ENCODE measurements around the gene TMEM109. TPM values are rescaled to one million over a fixed set of nuclear protein-coding genes. Genes with fewer than 3 reads are reported as not detected.

TMEM109 gene
- total RNA-seq, 1 donor from 2014 or later, result 46.7 TPM

DNA sequence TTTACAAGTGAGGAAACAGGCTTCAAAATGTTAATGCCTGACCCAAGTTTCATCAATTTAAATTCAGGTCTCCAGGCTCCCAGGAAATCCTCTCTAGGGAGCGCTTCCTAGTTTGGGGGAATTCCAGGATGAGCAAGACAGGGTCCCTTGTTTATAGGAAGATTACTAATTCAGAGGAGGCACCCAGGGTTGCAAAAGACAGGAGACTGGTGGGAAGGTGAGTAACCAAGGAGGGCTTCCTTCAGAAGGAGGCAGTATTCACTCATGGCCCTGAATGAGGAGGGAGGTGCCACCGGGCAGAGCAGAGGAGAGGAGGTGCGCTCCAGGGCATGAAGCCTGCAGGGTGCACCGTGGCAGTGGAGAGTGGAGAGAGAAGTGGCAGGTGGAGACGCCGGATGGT is 11.9 kb downstream of the TMEM109 start:
- DNase-seq, result no peak

DNA sequence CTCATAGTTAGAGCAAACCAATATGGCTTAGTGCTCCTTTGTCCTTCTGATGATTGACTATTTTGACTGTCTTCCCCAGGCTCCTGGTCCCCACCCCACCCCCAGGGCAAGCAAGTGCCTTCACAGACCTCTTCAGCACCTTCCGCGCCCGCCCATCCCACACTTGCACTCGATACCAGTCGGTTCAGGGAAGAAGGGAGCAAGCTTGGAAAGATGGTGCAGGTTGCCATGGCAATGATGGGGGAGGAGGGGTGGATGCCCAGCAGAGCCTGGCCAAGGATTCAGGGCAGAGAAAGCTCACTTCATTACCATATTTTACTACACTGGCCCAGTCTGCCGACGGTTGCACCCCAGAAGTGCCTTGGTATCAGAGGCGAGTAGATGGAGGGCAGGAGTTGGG is 12.5 kb downstream of the TMEM109 start:
- DNase-seq, result no peak

DNA sequence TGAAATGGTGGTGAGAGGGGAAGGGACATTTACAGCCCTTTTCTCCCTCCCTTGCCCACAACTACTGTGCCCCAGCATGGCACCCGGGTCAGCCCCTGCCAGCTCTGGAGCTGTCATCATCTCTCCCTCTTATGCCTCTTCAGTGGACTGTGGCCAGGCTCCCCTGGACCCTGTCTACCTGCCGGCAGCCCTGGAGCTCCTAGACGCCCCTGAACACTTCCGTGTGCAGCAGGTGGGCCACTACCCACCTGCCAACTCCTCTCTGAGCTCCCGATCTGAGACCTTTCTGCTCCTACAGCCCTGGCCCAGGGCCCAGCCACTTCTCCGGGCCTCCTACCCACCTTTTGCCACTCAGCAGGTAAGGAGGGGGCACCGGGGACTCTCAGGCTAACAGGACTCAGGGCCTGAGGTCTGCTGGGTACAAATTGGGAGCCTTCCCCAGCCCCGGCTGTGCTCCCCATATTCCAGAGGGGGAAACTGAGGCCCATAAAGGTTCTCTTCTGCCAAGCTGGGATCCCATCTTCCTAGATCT is 13.2 kb downstream of the TMEM109 start:
- no peak for DNase-seq

DNA sequence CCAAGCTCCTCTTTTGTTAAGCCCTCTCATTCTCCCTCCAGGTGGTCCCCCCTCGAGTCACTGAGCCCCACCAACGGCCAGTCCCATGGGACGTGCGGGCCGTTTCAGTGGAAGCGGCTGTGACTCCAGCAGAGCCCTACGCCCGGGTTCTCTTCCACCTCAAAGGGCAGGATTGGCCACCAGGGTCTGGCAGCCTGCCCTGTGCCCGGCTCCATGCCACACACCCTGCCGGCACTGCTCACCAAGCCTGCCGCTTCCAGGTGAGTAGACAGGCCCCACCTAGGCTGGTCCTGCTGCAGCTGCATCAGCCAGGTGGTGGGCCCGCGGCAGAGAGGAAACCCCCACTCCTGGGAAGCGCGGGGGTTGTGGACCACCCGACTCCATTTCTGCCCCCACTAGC is 13.6 kb downstream of the TMEM109 start:
- no peak for DNase-seq

DNA sequence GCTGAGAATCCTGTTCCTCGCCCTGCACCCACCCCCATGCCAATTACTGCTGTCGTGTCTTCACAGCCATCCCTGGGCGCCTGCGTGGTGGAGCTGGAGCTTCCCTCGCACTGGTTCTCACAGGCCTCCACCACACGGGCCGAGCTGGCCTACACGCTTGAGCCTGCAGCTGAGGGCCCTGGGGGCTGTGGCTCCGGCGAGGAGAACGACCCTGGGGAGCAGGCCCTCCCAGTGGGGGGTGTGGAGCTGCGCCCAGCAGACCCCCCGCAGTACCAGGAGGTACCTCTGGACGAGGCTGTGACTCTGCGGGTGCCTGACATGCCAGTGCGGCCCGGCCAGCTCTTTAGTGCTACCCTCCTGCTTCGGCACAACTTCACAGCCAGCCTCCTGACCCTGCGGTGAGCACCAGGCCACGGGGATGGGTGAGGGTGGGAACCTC is 14.6 kb downstream of the TMEM109 start:
- DNase-seq, result no peak

DNA sequence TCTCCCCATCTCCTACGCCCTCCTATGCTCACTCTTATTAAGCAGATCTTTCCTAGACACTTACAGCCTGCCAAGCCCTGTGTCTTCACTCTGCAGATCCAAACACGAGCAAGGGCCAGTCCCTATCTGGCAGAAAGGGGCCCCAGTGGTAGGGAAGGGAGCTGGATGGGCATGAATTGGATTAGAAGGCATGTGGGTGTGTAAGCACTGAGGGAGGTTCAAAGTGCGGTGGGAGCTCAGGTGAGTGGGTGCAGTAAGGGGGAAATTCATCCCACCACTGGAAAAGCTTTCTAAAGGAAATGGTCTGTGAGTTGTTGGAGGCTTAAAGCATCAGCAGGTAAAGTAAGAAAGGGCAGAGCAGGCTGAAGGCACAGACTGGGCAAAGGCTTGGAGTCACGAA is 15.8 kb downstream of the TMEM109 start:
- no peak for DNase-seq

DNA sequence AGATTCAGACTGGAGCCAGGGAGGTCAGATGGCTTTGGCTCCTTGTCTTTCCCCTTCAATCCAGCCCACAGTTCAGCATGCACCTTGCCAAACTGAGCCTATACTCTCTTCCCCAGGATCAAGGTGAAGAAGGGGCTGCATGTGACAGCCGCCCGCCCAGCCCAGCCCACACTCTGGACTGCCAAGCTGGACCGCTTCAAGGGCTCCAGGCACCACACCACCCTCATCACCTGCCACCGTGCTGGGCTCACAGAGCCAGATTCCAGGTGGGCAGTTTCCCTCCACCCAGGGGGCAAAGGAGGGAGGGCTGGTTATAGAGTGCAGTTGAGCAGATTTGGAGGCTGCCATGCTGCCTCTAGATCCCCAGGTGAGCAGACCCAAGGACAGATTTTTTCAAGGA is 16.4 kb downstream of the TMEM109 start:
- no peak for DNase-seq

DNA sequence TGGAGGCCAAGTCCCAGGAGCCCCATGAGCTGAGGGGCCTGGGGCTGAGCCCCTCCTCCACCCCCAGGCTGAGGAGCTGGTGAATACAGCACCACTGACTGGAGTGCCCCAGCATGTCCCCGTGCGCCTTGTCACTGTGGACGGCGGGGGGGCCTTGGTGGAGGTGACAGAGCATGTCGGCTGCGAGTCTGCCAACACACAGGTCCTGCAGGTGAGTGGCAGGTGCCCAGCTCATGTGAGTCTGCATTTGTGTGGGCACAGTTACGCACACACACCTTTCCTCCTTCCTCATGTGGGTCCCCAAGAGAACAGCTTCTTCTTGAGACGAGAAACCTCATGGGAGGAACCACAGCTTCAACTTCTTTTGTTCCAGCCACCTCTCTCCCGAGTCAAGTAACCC is 18.0 kb downstream of the TMEM109 start:
- DNase-seq, result no peak

DNA sequence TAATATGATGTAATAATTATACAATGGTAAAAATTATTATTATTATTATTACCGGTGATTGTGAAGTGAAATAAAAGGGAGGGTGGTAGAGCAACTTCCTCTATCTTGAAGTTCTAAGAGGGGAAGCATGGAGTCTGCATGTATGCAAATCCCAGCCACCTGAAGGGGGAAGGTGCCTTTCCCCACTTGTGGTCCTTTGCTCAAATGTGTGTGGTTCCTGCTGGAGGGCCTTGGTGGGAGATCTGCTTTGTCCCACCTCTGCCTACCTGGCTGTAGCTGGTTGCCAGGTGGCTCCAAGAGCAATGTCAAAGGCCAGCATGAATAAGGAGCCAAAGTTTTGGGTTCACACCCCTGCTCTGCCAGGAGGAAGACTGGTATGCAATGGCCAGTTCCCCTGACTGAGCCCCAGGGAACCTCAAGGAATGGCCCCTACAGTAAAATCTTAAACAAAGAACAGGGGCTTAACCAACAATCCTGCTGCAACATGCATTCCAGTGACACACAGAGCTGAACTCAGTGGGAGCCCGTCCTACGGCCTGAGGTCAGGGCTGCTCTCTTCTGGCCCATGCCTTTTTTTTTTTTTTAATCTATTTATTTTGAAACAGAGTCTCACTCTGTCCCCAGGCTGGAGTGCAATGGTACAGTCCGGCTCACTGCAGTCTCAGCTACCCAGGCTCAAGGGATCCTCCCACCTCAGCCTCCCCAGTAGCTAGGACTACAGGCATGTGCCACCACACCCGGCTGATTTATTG is 18.8 kb downstream of the TMEM109 start:
- no peak for DNase-seq

DNA sequence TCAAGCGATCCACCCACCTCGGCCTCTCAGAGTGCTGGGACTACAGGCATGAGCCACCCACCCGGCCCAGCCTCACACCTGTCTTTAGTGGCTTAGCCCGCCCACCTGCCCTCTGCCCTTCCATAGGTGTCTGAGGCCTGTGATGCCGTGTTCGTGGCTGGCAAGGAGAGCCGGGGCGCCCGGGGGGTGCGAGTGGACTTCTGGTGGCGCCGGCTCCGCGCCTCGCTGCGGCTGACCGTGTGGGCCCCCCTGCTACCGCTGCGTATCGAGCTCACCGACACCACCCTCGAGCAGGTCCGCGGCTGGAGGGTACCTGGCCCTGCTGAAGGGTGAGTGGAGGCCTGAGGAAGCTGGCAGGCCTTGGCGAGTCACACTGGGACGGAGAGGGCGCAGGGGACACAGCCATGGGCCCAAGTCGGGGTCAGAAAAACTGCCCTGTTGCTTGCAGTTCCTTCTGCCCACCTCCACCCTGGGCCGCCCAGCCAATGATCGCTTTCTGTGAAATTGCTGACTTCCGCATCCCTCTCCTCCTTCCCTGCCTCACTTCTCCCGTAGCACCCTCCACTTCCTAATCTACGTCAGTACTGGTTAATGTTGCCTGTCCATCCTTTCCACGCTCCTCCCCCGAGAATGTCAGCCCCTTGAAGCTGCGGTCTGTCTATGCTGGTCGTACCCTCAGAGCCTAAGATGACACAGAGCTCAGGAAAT is 19.6 kb downstream of the TMEM109 start:
- DNase-seq, result no peak

DNA sequence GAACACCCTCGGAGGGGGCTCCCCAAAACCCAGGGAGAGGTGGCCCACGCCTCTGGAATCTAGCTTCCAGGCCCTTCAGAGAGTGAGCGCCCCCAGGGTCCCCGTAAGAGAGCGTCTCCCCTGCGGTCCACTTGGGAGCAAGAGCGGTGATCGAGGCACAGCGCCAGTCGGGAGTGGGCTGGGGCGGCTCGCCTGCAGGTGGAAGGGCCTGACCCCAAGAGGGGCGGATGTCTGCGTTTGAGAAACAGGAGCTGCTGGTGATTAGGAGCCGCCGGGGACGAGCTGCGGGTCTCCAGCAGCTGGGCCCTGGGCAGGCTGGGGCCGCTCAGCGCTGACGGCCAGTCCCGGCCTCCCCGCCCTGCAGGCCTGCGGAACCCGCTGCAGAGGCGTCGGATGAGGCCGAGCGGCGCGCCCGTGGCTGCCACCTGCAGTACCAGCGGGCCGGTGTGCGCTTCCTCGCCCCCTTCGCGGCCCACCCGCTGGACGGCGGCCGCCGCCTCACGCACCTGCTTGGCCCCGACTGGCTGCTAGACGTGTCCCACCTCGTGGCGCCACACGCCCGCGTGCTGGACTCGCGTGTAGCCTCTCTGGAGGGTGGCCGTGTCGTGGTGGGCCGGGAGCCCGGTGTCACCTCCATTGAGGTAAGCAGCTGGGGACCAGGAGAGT is 20.3 kb downstream of the TMEM109 start:
- no peak for DNase-seq

DNA sequence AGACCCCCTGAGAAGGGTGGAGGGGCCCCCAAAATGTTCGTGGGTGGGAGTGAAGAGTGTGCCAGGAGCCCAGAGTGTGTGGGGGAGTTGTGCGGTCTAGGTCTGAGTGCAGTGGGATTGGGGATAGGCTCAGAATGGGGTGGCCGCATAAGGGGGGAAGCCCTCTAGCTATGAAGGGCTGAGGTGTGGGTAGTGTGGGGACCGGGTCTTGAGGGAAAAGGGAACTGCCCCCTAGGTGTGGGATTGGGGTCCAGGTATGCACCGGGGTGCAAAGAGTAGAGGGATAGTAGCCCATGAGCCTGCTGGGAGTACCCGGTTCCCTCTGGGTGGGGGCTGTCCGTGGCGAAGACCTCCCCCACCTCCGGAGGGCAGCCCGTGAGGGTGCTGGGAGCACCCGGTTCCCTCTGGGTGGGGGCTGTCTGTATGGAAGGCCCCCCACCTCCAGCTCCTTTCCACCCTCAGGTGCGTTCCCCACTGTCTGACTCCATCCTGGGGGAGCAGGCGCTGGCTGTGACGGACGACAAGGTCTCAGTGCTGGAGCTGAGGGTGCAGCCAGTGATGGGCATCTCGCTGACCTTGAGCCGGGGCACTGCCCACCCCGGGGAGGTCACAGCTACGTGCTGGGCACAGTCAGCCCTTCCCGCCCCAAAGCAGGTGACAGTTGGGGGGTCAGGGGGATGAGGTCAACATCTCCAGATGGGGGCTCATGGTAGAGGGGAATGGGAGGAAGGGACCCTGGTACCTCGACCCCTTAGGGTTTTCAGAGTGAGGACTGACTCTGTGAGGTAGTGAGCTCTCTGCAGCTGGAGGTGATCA is 21.0 kb downstream of the TMEM109 start:
- DNase-seq, result no peak

DNA sequence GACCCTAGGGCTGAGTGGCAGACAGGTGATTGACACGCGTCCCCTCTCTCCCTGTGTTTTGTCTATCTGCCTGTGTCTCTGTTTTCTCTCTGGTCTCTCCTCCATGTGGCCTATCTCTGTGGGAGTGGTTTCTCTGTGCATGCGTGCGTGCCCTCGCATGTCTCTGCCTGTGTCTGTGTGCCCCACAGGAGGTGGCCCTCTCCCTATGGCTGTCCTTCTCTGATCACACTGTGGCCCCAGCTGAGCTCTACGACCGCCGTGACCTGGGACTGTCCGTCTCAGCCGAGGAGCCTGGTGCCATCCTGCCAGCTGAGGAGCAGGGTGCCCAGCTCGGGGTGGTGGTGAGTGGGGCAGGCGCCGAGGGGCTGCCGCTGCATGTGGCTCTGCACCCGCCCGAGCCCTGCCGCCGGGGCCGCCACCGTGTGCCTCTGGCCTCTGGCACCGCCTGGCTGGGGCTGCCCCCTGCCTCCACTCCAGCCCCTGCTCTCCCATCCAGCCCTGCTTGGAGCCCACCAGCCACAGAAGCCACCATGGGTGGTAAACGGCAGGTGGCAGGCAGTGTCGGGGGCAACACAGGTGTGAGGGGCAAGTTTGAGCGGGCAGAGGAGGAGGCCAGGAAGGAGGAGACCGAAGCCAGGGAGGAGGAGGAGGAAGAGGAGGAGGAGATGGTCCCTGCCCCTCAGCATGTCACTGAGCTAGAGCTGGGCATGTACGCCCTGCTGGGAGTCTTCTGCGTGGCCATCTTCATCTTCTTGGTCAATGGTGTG is 21.9 kb downstream of the TMEM109 start:
- DNase-seq, result no peak

DNA sequence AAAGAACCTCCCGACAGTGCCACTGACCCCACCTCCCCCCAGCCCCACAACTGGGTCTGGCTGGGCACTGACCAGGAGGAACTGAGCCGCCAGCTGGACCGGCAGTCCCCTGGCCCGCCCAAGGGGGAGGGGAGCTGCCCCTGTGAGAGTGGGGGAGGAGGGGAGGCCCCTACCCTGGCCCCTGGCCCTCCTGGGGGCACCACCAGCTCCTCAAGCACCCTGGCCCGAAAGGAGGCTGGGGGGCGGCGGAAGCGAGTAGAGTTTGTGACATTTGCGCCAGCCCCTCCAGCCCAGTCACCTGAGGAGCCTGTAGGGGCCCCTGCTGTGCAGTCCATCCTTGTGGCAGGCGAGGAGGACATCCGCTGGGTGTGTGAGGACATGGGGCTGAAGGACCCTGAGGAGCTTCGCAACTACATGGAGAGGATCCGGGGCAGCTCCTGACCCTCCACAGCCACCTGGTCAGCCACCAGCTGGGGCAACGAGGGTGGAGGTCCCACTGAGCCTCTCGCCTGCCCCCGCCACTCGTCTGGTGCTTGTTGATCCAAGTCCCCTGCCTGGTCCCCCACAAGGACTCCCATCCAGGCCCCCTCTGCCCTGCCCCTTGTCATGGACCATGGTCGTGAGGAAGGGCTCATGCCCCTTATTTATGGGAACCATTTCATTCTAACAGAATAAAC is 22.6 kb downstream of the TMEM109 start:
- DNase-seq, result no peak

DNA sequence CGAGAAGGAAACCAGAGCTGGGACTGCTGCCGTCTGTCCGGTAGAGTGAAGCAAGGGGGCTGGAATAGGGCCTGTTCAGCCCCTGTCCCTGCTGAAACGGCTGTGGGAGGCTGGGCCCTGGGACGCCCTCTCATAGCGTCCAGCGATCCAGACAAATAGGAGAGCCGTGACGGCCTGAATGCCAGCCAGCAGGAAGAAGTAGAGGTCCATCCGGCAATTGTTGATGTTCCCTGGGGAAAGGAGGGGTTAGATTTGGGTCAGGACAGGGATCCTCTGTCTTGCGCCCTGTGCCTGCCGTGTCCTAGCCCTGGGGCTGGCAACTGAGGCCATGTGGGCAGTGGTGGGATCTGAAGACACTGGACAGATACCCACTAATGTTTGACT is 23.2 kb downstream of the TMEM109 start:
- no peak for DNase-seq

DNA sequence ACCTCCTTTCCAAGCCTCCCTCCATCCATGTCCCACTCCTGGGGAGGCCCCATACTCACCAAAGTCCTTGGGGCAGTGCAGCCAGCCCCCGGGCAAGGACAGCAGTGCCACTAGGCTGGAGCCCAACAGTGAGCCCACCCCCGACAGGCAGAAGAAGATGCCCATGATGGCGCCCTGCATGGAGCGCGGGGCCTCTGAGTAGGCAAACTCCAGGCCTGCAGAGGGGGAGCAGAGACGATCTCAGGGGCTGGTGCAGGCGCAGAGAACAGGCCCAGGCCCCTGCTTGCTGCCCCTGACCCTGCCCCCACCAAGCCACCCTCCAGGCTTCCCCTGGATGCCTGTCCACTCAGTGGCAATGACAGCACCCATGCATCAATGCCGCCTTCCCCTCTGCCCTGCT is 23.9 kb downstream of the TMEM109 start:
- DNase-seq, result no peak

DNA sequence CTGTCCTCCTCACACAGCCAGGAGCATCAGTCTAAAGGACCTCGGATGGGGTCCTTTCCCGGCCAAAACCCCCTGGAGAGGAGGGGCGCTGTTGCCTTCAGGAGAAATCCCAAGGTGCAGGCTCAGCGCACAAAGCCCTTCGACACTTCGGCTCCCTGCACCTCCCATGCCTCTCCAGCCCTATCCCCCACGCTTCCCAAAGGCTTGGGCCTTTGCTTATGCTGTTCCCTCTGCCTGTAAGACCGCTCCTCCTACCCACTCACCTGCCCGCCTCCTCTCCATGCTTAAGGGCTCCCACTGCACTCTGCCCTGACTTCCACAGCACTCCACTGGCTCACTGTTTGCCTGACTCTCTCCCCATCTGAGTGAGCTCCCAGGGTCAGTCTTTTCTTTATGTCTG is 24.5 kb downstream of the TMEM109 start:
- DNase-seq, result no peak

DNA sequence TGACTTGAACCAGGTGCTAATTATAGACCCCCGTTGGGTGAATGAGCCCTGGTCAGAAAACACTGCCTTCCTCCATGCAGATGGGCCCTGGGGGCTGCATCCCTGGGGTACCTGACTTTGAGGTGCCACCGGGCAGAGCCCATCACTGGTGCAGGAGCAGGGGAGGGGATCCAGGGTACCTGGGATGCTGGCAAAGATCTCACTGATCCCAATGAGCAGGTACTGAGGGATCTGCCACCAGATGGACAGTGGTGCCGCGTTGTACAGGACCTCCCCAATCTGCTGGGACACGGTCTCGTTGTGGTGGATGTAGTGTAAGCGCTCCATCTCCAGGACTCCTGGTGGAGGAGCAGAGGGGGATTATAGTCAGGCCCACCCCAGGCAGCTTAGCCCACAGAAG is 25.3 kb downstream of the TMEM109 start:
- DNase-seq, result no peak

DNA sequence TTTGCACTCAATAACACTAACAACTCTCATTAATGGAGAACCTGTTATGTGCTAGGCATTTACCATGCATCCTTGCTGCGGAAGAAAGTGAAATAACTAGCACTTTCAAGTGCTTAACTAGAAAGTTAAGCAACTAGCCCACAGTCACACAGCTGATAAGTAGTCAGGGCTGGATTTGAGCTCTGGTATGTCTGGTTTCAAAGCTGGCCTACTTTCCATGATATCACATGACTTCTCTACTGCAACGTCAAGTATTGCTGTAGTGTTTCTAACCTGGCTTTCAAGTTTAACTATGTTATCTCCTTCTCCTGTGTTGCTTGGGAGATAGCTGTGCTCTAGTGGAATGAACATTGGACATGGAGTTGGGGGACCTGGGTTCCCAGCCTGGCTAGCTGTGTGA is 25.9 kb downstream of the TMEM109 start:
- DNase-seq, result no peak

DNA sequence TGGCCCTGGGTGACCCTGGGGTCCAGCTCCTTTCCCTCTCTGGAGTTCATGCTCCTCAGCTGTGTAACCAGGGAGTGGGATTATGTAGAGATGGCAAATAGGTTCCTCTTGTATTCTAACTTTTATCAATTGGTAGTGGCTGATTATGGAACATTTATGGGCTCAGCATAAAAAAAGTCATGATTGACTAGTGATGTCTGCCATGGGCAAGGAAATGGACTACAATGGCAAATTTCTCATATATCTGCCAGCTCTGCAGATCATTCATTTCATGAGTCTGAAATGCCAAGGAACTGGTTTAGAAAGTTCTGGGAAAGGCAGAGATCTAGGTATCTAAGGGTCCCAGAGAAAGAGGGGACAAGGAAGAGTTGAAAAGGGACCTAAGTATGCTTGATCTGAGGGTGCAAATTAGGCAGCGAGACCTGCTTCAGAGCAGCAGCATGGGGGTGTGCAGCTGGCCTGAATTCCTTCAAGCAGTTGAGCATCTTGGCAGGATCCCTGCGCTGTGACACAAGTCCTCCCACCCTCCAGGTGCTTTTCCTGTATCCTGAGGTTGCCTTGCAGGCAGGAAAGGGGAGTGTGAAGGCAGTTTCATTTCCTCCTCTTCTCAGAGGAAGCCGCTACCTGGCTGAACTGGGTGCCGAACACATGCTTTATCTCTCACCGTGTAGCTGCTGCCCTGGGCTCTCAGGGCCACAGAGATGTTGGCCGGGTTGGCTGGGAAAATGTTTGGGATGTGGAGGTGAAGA is 27.6 kb downstream of the TMEM109 start:
- DNase-seq, result no peak
